ENCODE measurements around the gene ZNF569.
"Not testable (repeated sequence)": the region's sequence is repeated elsewhere in the genome, so short reads cannot be mapped to it uniquely, and the experiment has no call there.

Gene ZNF569

DNA sequence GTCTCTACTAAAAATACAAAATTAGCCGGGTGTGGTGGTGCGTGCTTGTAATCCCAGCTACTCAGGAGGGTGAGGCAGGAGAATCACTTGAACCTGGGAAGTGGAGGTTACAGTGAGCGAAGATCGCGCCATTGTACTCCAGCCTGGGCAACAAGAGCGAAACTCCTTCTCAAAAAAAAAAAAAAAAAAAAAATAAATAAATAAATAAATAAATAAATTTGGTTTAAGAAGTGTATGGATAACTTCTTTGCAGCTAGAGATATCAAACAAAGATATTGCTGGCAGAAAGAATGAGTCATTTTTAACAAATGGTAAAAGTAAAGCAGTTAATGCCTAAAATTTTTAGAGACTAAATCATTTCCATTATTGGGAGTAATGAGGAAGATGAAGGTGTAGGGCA, 75.8 kb downstream of the ZNF569 start:
- not testable (repeated sequence) for DNase-seq

DNA sequence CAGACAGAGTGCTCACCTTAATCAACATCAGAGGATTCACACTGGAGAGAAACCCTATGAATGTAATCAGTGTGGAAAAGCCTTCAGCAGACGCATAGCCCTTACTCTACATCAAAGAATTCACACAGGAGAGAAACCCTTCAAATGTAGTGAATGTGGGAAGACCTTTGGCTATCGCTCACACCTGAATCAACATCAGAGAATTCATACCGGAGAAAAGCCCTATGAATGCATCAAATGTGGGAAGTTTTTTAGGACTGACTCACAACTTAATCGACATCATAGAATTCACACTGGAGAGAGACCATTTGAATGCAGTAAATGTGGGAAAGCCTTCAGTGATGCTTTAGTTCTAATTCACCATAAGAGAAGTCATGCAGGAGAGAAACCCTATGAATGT, 78.0 kb downstream of the ZNF569 start:
- DNase-seq, result no peak

DNA sequence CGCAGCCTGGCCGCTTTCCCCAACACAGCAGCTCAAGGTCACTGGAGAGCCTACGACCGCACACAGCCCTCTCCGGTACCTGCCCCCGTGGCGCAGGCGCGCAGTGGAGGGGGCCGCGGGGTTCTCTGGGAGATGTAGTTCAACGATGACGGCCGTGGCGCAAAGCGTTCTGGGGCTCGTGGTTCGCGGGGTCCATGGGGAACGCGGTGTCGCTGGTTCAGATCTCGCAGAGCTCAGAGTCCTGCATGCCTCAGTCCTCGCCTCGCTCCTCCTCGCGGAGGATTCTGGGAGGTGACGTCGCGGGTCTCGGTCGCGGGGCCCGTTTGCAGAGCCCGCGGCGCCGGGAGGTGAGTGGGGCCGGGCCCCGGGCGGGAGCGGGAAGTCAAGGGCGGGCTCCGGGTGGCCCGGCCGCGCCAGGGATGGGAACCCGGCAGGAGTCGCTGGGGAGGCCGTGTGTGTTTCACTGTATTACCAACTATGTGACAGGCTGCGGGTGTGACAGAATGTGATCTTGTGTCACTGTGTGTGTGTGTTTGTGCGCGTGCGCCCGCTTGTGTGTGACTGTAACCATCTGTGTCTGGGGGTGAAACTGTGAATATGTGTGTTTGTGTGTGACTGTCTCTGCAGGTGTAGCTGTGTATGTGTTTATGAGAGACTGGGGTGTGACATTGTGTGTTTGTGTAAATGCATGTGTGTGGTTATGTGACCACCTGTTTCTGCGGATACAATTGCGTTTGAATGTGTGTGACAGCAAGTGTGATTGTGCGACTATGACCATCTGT, 96.2 kb downstream of the ZNF569 start, which contains the start of gene ZNF527:
Gene ZNF527 (plus strand): TSS at position 220 of the 782 bp plus-strand sequence. CDS start 3,100 bp downstream, outside the sequence.
- peak; percentile 96 for DNase-seq

DNA sequence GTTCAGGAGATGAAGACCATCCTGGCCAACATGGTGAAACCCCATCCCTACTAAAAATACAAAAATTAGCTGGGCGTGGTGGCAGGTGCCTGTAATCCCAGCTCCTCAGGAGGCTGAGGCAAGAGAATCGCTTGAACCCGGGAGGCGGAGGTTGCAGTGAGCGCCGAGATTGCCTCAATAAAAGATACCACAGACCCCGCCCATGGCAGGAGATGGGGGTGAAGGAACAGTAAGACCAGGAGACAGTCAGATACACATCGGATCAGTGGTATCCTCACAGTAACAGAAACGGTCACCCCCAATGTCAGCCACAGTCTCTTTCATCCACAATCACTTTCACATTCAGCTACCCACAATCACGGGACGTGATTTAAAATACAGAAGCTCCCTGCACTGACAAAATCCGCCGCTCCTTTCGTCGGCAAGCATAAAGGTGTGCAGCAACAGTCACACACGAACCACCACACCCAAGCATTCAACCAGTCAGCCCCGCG, 96.8 kb downstream of the ZNF569 start:
- DNase-seq, result not testable (repeated sequence)

DNA sequence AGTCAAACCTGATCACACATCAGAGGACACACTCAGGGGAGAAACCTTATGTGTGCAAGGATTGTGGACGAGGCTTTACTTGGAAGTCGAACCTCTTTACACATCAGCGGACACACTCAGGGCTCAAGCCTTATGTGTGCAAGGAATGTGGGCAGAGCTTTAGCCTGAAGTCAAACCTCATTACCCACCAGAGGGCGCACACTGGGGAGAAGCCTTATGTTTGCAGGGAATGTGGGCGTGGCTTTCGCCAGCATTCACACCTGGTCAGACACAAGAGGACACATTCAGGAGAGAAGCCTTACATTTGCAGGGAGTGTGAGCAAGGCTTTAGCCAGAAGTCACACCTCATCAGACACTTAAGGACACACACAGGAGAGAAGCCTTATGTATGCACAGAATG, 104.5 kb downstream of the ZNF569 start:
- peak; percentile 4 for DNase-seq

GRCh38 chr19:37361994-37362393, 105.2 kb downstream of the ZNF569 start:
- no peak for DNase-seq
